ENCODE measurements around the gene VIL1.

DNA sequence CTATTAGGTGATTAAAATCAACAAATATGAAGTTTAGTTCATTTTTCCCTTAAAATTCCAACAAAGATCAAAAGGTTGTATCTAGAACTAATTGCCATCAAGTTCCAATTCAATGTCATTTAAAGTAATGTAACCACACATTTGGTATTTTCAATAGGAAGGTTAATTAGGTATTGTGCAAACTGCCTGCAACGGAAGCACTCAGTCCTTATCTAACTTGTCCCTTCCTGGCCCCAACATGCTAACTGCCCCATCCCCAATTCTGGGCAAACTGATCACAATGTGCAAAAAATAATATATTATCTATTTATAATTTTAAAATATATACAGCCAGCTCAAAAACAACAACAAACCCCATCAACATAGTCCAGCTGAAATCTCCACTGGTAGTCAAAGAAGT, 33.2 kb downstream of the VIL1 start:
- TF ChIP-seq, protein P1, sequence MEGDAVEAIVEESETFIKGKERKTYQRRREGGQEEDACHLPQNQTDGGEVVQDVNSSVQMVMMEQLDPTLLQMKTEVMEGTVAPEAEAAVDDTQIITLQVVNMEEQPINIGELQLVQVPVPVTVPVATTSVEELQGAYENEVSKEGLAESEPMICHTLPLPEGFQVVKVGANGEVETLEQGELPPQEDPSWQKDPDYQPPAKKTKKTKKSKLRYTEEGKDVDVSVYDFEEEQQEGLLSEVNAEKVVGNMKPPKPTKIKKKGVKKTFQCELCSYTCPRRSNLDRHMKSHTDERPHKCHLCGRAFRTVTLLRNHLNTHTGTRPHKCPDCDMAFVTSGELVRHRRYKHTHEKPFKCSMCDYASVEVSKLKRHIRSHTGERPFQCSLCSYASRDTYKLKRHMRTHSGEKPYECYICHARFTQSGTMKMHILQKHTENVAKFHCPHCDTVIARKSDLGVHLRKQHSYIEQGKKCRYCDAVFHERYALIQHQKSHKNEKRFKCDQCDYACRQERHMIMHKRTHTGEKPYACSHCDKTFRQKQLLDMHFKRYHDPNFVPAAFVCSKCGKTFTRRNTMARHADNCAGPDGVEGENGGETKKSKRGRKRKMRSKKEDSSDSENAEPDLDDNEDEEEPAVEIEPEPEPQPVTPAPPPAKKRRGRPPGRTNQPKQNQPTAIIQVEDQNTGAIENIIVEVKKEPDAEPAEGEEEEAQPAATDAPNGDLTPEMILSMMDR (IDR thresholded peaks at IDR 0.05) = no peak
- no peak for TF ChIP-seq POLR2A (IDR thresholded peaks at IDR 0.05)

Data from prostate gland (tissue), 2 donors.